ENCODE measurements around the gene PIK3CD. TPM values are rescaled to one million over a fixed set of nuclear protein-coding genes. Genes with fewer than 3 reads are reported as not detected.

The PIK3CD gene
- total and polyA plus RNA-seq, 2 donors (not counting 3 experiments of a cell fraction or from before 2014, with no cell fraction given), result 3.5 to 5.2 TPM

DNA sequence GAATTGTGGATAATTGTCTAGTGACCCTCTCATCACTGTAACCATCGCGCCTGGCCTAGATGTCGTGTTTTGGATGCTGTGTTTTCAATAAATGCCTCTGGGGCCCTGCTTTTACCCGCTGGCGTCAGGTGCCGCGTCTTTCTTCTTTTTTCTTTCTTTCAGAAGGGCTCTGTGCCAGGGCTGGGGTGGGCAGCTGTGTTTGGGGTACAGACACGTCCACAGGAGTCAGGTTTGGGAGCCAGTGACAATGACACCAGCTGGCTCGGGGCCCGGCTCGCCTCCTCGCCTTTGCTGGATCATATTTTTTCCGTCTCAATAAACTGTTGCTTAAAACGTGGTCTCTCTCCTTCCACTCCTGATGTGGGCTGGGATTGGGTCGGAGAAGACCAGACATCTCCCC, 46.7 kb upstream of the PIK3CD start:
- no peak overlapping the region for H3K4me3 ChIP-seq (replicated peaks in 1 of 3; ENCODE audit: insufficient read depth in 1 of 3, low read depth in 1 of 3, low read length in 3 of 3)
- no peaks in the 10 kb centered on the region for H3K9me1 ChIP-seq (replicated peaks; ENCODE audit: control insufficient read depth, extremely low read depth, insufficient read depth, low read length)
- TF ChIP-seq JUN (IDR thresholded peaks at IDR 0.05; ENCODE audit: borderline replicate concordance, insufficient read depth, insufficient read length, low read depth), result no peak
- ChIA-PET CTCF (no interaction called here), POLR2A (no interaction called here)
- no peaks in the 10 kb centered on the region for H3K27me3 ChIP-seq (ENCODE audit: control insufficient read depth in 2 of 2, insufficient read depth in 2 of 2, low read length in 2 of 2)
- dilution Hi-C loops (cut with MboI; ENCODE audit: extremely low pct_ligation_motif_present, low sequenced_read_pairs) (no loop called here), intact Hi-C loops (cut with micrococcal nuclease) (no loop called here)
- no peaks in the 10 kb centered on the region for H3K79me2 ChIP-seq (ENCODE audit: control insufficient read depth, insufficient read depth, low read length)
- BruUV-seq (replicated peaks), result no TSS peak
- H2AFZ ChIP-seq (ENCODE audit: low read depth, low read length), result no peak overlapping the region
- no peaks in the 10 kb centered on the region for H4K20me1 ChIP-seq (replicated peaks; ENCODE audit: control insufficient read depth, extremely low read depth, insufficient read depth, low read length)
- H3K4me2 ChIP-seq (ENCODE audit: insufficient read depth, low read length), result no peak overlapping the region
- peaks cover 0 to 31% of the 10 kb centered on the region in 2 experiments for H3K36me3 ChIP-seq (ENCODE audit: control insufficient read depth in 2 of 2, extremely low read depth in 1 of 2, insufficient read depth in 2 of 2, low read length in 2 of 2)
- no peak overlapping the region for H3K9ac ChIP-seq (replicated peaks; ENCODE audit: extremely low read depth, insufficient read depth, low read length)
- no peak overlapping the region for H3K27ac ChIP-seq (ENCODE audit: insufficient read depth, low read depth, low read length)
- no peaks in the 10 kb centered on the region for H3K4me1 ChIP-seq (ENCODE audit: control insufficient read depth, extremely low read depth, insufficient read depth, low read length)
- DNase-seq (ENCODE audit: low read depth, low spot score) (no peak), FAIRE-seq (no peak)
- H3K9me3 ChIP-seq (replicated peaks; ENCODE audit: control insufficient read depth, insufficient read depth, low read length), result no peaks in the 10 kb centered on the region

DNA sequence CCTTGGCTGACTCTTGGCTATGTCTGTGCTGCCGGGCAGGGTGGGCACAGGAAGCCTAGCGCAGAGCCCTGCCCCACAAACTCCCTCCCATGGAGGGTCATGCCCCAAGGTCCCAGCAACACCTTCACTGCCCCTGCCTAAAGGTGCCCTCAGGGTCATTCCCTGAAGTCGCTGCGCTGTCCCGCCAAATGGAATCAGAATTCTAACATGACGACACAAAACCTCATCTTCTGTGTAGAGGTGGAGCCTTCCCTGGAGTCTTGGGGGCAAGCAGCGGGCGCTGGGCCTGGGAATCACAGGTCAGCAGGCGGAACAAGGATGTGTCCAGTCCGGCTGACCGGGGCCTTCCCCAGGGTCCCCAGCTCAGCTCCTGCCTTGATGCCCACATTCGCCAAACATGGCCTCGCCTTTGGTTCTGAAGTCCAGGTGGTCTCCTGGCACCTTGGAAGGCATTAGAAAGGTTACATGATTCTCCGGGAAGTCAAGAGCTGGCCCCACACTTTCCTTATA, 45.5 kb upstream of the PIK3CD start:
- no peak overlapping the region for H3K9ac ChIP-seq (replicated peaks; ENCODE audit: extremely low read depth, insufficient read depth, low read length)
- intact Hi-C loops (cut with micrococcal nuclease) (no loop called here), dilution Hi-C loops (cut with MboI; ENCODE audit: extremely low pct_ligation_motif_present, low sequenced_read_pairs) (no loop called here)
- TF ChIP-seq FOS (IDR thresholded peaks at IDR 0.05; ENCODE audit: borderline replicate concordance, insufficient read depth, low read length), result no peak
- TF ChIP-seq, protein P1, sequence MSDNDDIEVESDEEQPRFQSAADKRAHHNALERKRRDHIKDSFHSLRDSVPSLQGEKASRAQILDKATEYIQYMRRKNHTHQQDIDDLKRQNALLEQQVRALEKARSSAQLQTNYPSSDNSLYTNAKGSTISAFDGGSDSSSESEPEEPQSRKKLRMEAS (IDR thresholded peaks at IDR 0.05; ENCODE audit: insufficient read depth, insufficient read length), result no peak
- TF ChIP-seq POLR2A (IDR thresholded peaks at IDR 0.05; ENCODE audit: low read depth, low read length), result no peak
- no peak for TF ChIP-seq POLR2AphosphoS5 (IDR thresholded peaks at IDR 0.05; ENCODE audit: insufficient read depth, low read depth, low read length)
- TF ChIP-seq JUN (IDR thresholded peaks at IDR 0.05; ENCODE audit: borderline replicate concordance, insufficient read depth, insufficient read length, low read depth), result no peak
- no peak for TF ChIP-seq MYC (IDR thresholded peaks at IDR 0.05; ENCODE audit: low read depth, low read length)
- TF ChIP-seq EZH2 (IDR thresholded peaks at IDR 0.05; ENCODE audit: borderline replicate concordance, low read depth, low read length, severe bottlenecking), result no peak
- TF ChIP-seq GATA2 (IDR thresholded peaks at IDR 0.05; ENCODE audit: insufficient read depth, insufficient read length, low read depth, low read length), result no peak
- TF ChIP-seq CTCF (IDR thresholded peaks at IDR 0.05; ENCODE audit: extremely low read depth in 1 of 2, insufficient read depth in 1 of 2, low read depth in 1 of 2, low read length in 2 of 2), result no peak
- H3K79me2 ChIP-seq (ENCODE audit: control insufficient read depth, insufficient read depth, low read length), result no peaks in the 10 kb centered on the region
- no peak overlapping the region for H3K4me2 ChIP-seq (ENCODE audit: insufficient read depth, low read length)
- no peaks in the 10 kb centered on the region for H3K27me3 ChIP-seq (ENCODE audit: control insufficient read depth in 2 of 2, insufficient read depth in 2 of 2, low read length in 2 of 2)
- H3K9me1 ChIP-seq (replicated peaks; ENCODE audit: control insufficient read depth, extremely low read depth, insufficient read depth, low read length), result no peaks in the 10 kb centered on the region
- DNase-seq (ENCODE audit: low read depth, low spot score) (no peak), FAIRE-seq (no peak)
- H3K27ac ChIP-seq (ENCODE audit: insufficient read depth, low read depth, low read length), result no peak overlapping the region
- no TSS peak for BruUV-seq (replicated peaks)
- no peak overlapping the region for H2AFZ ChIP-seq (ENCODE audit: low read depth, low read length)
- H3K36me3 ChIP-seq (ENCODE audit: control insufficient read depth in 2 of 2, extremely low read depth in 1 of 2, insufficient read depth in 2 of 2, low read length in 2 of 2), result peaks cover 0 to 26% of the 10 kb centered on the region in 2 experiments
- no peaks in the 10 kb centered on the region for H3K4me1 ChIP-seq (ENCODE audit: control insufficient read depth, extremely low read depth, insufficient read depth, low read length)
- no peak overlapping the region for H3K4me3 ChIP-seq (replicated peaks in 1 of 3; ENCODE audit: insufficient read depth in 1 of 3, low read depth in 1 of 3, low read length in 3 of 3)
- ChIA-PET CTCF (interaction anchor here (0.9 kb wide), 1 partner anchor 9 kb away, joined by 3 read pairs; no protein-coding TSS in a partner anchor), POLR2A (no interaction called here)
- no peaks in the 10 kb centered on the region for H4K20me1 ChIP-seq (replicated peaks; ENCODE audit: control insufficient read depth, extremely low read depth, insufficient read depth, low read length)
- H3K9me3 ChIP-seq (replicated peaks; ENCODE audit: control insufficient read depth, insufficient read depth, low read length), result no peaks in the 10 kb centered on the region
